Type B pancreatic cell (in vitro differentiated cells): Measurements from ENCODE around the gene SCAP. TPM values are rescaled to one million over a fixed set of nuclear protein-coding genes. Genes with fewer than 3 reads are reported as not detected.

Experiments
- DNase-seq: peaks from one replicate; pipeline ENCODE4 v3.0.0; 2021; ENCODE audit warnings: mixed read lengths; ENCODE audit not compliant: unreplicated experiment; ENCODE audit errors: extremely low spot score
- H3K27ac Mint-ChIP-seq: 2 replicates; pipeline ENCODE4 v1.8.0; 2021; ENCODE audit warnings: mild to moderate bottlenecking, mixed read lengths
- H3K27me3 Mint-ChIP-seq: 2 replicates; pipeline ENCODE4 v1.8.0; 2021; ENCODE audit warnings: mixed read lengths
- H3K36me3 Mint-ChIP-seq: 2 replicates; pipeline ENCODE4 v1.8.0; 2021; ENCODE audit warnings: mixed read lengths
- H3K4me1 Mint-ChIP-seq: one replicate; pipeline ENCODE4 v1.8.0; 2021; ENCODE audit warnings: mixed read lengths; ENCODE audit not compliant: unreplicated experiment
- H3K4me3 Mint-ChIP-seq: 2 replicates; pipeline ENCODE4 v1.8.0; 2021; ENCODE audit warnings: mild to moderate bottlenecking, mixed read lengths
- H3K9me3 Mint-ChIP-seq: 2 replicates; pipeline ENCODE4 v1.8.0; 2021; ENCODE audit warnings: mixed read lengths
- CTCF ChIP-seq: fragments of 200-600 bp; sonication (generic); conservative IDR thresholded peaks from 2 replicates; pipeline ENCODE4 v1.5.0; 2021; ENCODE audit warnings: antibody characterized with exemption, mild to moderate bottlenecking
- total RNA-seq: library from RNA; stranded (reverse); gene quantifications from 2 replicates; pipeline ENCODE4 v1.2.1, GENCODE V29; 2021; ENCODE audit warnings: low replicate concordance

SCAP gene
- total RNA-seq, 1 donor from 2014 or later: 106 TPM

GRCh38 chr3:47443611-47443995 is 32.1 kb downstream of the SCAP start:
- Mint-ChIP-seq H3K27me3 (no peaks in the 10 kb centered on the region), H3K4me1 (peaks cover 16% of the 10 kb centered on the region), H3K27ac (peak overlapping the region; percentile 91), H3K4me3 (peak overlapping the region; percentile 19), H3K9me3 (peaks cover 10% of the 10 kb centered on the region), H3K36me3 (peaks cover 23% of the 10 kb centered on the region)
- peak; percentile 60 for DNase-seq
- no peak for TF ChIP-seq CTCF

- Mint-ChIP-seq H3K4me3 (no peak overlapping the region), H3K27ac (peak overlapping the region; percentile 91), H3K36me3 (peaks cover 20% of the 10 kb centered on the region), H3K9me3 (peaks cover 4% of the 10 kb centered on the region), H3K27me3 (no peaks in the 10 kb centered on the region), H3K4me1 (peaks cover 12% of the 10 kb centered on the region)
- no peak for DNase-seq
- TF ChIP-seq CTCF: no peak
Observed at GRCh38 chr3:47441796-47442551, 33.8 kb downstream of the SCAP start.

GRCh38 chr3:47440131-47440530 is 35.6 kb downstream of the SCAP start:
- no peak for DNase-seq
- H3K27me3 Mint-ChIP-seq: no peaks in the 10 kb centered on the region
- peaks cover 4% of the 10 kb centered on the region for H3K9me3 Mint-ChIP-seq
- peaks cover 12% of the 10 kb centered on the region for H3K4me1 Mint-ChIP-seq
- TF ChIP-seq CTCF: no peak
- no peak overlapping the region for H3K27ac Mint-ChIP-seq
- peaks cover 20% of the 10 kb centered on the region for H3K36me3 Mint-ChIP-seq
- no peak overlapping the region for H3K4me3 Mint-ChIP-seq

DNA sequence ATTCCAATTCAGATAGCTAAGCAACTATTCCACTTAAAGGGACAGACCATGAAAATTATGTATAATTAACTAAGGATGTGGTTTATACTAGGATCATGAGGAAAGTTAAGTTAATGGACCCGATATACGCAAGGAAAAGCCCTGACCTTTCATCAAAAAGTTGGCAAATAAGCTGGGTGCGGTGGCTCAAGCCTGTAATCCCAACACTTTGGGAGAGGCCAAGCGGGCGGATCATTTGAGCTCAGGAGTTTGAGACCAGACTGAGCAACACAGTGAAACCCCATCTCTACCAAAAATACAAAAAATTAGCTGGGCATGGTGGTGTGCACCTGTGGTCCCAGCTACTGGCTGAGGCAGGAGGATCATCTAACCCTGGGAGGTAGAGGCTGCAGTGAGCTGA is 39.6 kb downstream of the SCAP start:
- no peak for TF ChIP-seq CTCF
- no peak for DNase-seq
- Mint-ChIP-seq H3K27me3 (no peaks in the 10 kb centered on the region), H3K4me1 (peaks cover 4% of the 10 kb centered on the region), H3K27ac (no peak overlapping the region), H3K4me3 (no peak overlapping the region), H3K36me3 (peaks cover 29% of the 10 kb centered on the region), H3K9me3 (no peaks in the 10 kb centered on the region)

GRCh38 chr3:47434849-47435248 is 40.9 kb downstream of the SCAP start:
- no peak for TF ChIP-seq CTCF
- H3K36me3 Mint-ChIP-seq: peaks cover 31% of the 10 kb centered on the region
- H3K4me3 Mint-ChIP-seq: no peak overlapping the region
- no peaks in the 10 kb centered on the region for H3K27me3 Mint-ChIP-seq
- DNase-seq: no peak
- H3K27ac Mint-ChIP-seq: no peak overlapping the region
- H3K4me1 Mint-ChIP-seq: peaks cover 11% of the 10 kb centered on the region
- H3K9me3 Mint-ChIP-seq: no peaks in the 10 kb centered on the region
